ENCODE measurements around the gene AIFM3.

- no peak for TF ChIP-seq POLR2AphosphoS5 (IDR thresholded peaks at IDR 0.05)
- TF ChIP-seq CTCF (IDR thresholded peaks at IDR 0.05 in 8 of 11, conservative IDR thresholded peaks at IDR 0.05 in 3 of 11): no peak
- no peak for TF ChIP-seq POLR2A (IDR thresholded peaks at IDR 0.05)
Observed at GRCh38 chr22:20977019-20977418, 10.0 kb downstream of the AIFM3 start.

Measured in spleen (tissue), 7 donors.